ENCODE measurements around the gene STEAP2.

Gene STEAP2

GRCh38 chr7:90274161-90274560 is 62.6 kb downstream of the STEAP2 start:
- DNase-seq, result no peak

- DNase-seq, result no peak
These were observed 64.6 kb downstream of the STEAP2 start for GRCh38 chr7:90276033-90276728.

All from cerebellar nuclear complex (tissue), 1 donor.